ENCODE results near the gene FICD. TPM values are rescaled to one million over a fixed set of nuclear protein-coding genes. Genes with fewer than 3 reads are reported as not detected.

The FICD gene
- total RNA-seq, 2 experiments from 2014 or later: 3.4 to 3.9 TPM

DNA sequence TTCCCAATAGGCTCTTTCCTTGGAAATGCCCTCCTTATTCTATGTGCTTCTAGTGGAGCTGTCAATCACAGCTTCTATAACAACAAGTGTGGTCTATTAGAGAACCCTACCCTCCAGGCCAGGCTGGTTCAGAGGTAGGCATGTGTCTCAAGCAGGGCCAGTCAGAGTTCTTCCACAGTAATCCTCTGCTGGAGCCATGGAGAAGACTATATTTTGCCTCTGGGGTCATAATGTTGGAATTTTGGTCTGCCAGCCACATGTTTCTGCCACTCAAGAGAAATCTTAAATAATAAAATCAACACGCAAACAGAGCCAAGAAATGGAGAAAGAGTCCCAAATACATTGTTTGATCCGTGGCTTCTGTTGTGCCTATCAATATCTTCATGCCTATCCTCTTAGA lies 23.8 kb upstream of the FICD start:
- no peaks in the 10 kb centered on the region for H3K36me3 Mint-ChIP-seq (ENCODE audit: low read depth)
- H3K4me3 Mint-ChIP-seq: no peak overlapping the region
- TF ChIP-seq, protein P1, sequence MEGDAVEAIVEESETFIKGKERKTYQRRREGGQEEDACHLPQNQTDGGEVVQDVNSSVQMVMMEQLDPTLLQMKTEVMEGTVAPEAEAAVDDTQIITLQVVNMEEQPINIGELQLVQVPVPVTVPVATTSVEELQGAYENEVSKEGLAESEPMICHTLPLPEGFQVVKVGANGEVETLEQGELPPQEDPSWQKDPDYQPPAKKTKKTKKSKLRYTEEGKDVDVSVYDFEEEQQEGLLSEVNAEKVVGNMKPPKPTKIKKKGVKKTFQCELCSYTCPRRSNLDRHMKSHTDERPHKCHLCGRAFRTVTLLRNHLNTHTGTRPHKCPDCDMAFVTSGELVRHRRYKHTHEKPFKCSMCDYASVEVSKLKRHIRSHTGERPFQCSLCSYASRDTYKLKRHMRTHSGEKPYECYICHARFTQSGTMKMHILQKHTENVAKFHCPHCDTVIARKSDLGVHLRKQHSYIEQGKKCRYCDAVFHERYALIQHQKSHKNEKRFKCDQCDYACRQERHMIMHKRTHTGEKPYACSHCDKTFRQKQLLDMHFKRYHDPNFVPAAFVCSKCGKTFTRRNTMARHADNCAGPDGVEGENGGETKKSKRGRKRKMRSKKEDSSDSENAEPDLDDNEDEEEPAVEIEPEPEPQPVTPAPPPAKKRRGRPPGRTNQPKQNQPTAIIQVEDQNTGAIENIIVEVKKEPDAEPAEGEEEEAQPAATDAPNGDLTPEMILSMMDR (IDR thresholded peaks at IDR 0.05): no peak
- intact Hi-C loops (cut with micrococcal nuclease): no loop called here
- H3K4me1 Mint-ChIP-seq (ENCODE audit: low read depth): no peaks in the 10 kb centered on the region
- peaks cover 21% of the 10 kb centered on the region for H3K27me3 Mint-ChIP-seq
- peaks cover 6% of the 10 kb centered on the region for H3K9me3 Mint-ChIP-seq
- H3K27ac Mint-ChIP-seq: no peak overlapping the region
- ChIA-PET POLR2A (no interaction called here), CTCF (interaction anchor here (3.0 kb wide), 1 partner anchor 21 kb away, joined by 9 read pairs; no protein-coding TSS in a partner anchor)
- no peak for ATAC-seq
- DNase-seq: no peak

DNA sequence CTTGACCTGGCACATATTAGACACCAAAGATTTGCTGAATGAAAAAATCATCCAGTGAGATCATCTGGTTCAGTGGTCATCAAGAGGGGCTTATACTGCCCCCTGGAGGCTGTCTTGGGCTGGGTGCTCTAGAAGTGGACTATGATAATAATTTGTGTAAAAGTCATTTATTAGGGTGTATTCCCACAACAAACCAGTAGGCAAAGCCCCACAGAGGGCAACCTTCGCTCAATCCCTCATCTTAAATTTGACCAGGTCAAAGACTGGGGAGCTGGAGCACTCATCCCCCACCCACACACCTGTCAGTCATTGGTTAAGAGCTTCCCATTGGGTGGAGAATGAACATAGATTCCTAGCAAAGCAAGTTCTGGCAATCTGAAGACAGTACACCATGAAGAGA lies 20.0 kb upstream of the FICD start:
- no peaks in the 10 kb centered on the region for H3K4me1 Mint-ChIP-seq (ENCODE audit: low read depth)
- no peaks in the 10 kb centered on the region for H3K9me3 Mint-ChIP-seq
- no peaks in the 10 kb centered on the region for H3K36me3 Mint-ChIP-seq (ENCODE audit: low read depth)
- no peak overlapping the region for H3K4me3 Mint-ChIP-seq
- H3K27ac Mint-ChIP-seq: no peak overlapping the region
- intact Hi-C loops (cut with micrococcal nuclease): no loop called here
- peak; percentile 66 for DNase-seq
- ChIA-PET CTCF (interaction anchor here (0.6 to 2.0 kb wide), 9 partner anchors 12 to 563 kb away, joined by 3 to 7 read pairs (median 3); no protein-coding TSS in a partner anchor), POLR2A (no interaction called here)
- ATAC-seq: no peak
- TF ChIP-seq, protein P1 (IDR thresholded peaks at IDR 0.05): peak; percentile 71
- H3K27me3 Mint-ChIP-seq: peaks cover 15% of the 10 kb centered on the region

DNA sequence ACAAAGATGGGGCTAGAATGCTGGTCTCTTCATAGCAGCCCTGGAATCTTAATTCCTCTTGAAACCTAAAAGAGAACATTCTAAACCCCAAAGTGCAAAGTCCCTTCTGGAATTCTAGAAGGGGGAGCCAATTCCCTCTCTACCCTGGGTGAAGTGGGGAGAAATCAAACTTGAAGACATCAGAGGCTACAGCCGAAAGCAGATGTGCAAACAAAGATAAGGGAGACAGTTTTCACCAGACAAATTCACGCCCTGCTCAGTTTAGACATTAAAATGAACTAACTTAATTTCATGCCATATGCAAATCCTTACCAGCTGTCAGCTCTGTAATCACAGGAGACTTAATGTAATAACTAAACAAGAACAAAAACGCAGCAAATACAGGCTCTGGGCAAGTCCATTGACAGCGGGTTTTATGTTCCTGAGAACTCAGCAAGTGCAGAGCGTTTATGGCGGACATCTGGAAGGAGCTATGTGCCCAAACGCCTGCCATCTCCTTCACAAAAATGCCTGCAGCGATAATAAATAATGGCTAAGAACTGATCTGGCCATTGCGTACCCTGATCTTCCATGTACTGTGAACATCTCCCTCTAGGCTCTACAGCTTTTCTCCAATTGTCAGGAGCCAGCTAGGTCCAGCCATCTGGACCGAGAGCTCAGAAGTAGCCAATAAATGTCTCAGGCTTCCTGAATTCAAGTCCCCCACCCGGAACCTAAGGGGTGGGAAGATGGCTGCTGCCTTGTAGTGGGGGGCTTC lies 19.1 kb upstream of the FICD start:
- Mint-ChIP-seq H3K9me3 (no peaks in the 10 kb centered on the region), H3K36me3 (ENCODE audit: low read depth) (no peaks in the 10 kb centered on the region), H3K27me3 (peaks cover 12% of the 10 kb centered on the region), H3K27ac (no peak overlapping the region), H3K4me3 (no peak overlapping the region), H3K4me1 (ENCODE audit: low read depth) (no peaks in the 10 kb centered on the region)
- no peak for DNase-seq
- intact Hi-C loops (cut with micrococcal nuclease): no loop called here
- POLR2A ChIA-PET: no interaction called here
- ATAC-seq: no peak
- CTCF ChIA-PET: interaction anchor here (0.6 to 2.0 kb wide), 8 partner anchors 9 to 506 kb away, joined by 3 to 7 read pairs (median 3); no protein-coding TSS in a partner anchor
- TF ChIP-seq, protein P1 (IDR thresholded peaks at IDR 0.05): no peak

DNA sequence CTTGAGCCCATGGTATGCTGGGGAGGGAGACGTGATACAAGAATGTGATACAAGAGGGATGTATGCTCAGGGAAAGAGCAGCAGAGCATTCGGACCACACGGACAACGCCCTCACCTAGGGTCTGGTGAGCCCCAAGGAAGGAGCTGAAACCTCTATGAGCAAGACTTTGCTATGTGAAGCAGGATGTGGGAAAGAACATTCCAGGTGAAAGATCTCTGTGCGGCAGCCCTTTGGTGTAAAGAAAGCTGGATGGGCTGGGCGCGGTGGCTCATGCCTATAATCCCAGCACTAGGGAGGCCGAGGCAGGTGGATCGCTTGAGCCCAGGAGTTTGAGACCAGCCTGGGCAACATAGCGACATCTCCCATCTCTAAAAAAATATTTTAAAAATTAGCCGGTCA lies 16.9 kb upstream of the FICD start:
- Mint-ChIP-seq H3K27me3 (peaks cover 11% of the 10 kb centered on the region), H3K4me3 (no peak overlapping the region), H3K4me1 (ENCODE audit: low read depth) (no peaks in the 10 kb centered on the region), H3K27ac (no peak overlapping the region), H3K36me3 (ENCODE audit: low read depth) (peaks cover 4% of the 10 kb centered on the region), H3K9me3 (peaks cover 5% of the 10 kb centered on the region)
- ChIA-PET POLR2A (no interaction called here), CTCF (no interaction called here)
- intact Hi-C loops (cut with micrococcal nuclease): no loop called here
- TF ChIP-seq, protein P1 (IDR thresholded peaks at IDR 0.05): no peak
- no peak for ATAC-seq
- no peak for DNase-seq

DNA sequence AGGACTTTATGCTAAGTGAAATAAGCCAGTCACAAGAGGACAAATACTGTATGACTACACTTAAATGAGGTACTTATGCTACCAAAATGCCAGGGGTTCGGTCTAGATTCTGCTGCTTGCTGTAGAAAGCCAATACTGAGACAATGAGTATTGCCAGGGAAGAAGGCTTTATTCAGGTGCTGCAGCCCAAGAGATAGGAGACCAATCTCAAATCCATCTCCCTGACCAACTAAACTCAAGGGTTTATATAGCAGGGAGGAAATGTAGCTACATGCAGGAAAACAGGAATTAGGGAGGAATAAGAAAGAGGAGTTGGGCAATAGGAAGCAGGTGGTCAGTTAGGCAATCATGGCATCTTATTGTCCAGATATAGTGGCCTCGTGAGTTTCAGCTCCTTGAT lies 12.2 kb upstream of the FICD start:
- ChIA-PET POLR2A (no interaction called here), CTCF (no interaction called here)
- Mint-ChIP-seq H3K4me3 (no peak overlapping the region), H3K27ac (no peak overlapping the region), H3K4me1 (ENCODE audit: low read depth) (no peaks in the 10 kb centered on the region), H3K27me3 (peaks cover 8% of the 10 kb centered on the region), H3K9me3 (peaks cover 17% of the 10 kb centered on the region), H3K36me3 (ENCODE audit: low read depth) (peaks cover 7% of the 10 kb centered on the region)
- TF ChIP-seq, protein P1 (IDR thresholded peaks at IDR 0.05): no peak
- intact Hi-C loops (cut with micrococcal nuclease): no loop called here
- no peak for ATAC-seq
- no peak for DNase-seq
